ENCODE data around the gene DET1.

GRCh38 chr15:88509321-88509720 is 37.2 kb downstream of the DET1 start:
- TF ChIP-seq POLR2A (IDR thresholded peaks at IDR 0.05) (no peak), POLR2AphosphoS5 (IDR thresholded peaks at IDR 0.05) (no peak)

All from transverse colon (tissue), 3 donors.